Peyer's patch (tissue), 4 donors: ENCODE data around the gene ZBTB8A.

ENCODE experiments used
- CTCF ChIP-seq, 6 experiments: fragments of 450-650 bp in 4 of 6; fragments of 200-600 bp in 2 of 6; sonication (generic) in 1 of 6; IDR thresholded peaks; one replicate each; pipeline ENCODE4 v1.5.1; 2017 to 2019; ENCODE audit warnings: antibody characterized with exemption in 6 of 6, mild to moderate bottlenecking in 3 of 6, moderate library complexity in 1 of 6
- POLR2A ChIP-seq, 2 donors: fragments of 450-650 bp; IDR thresholded peaks; one replicate each; pipeline ENCODE4 v1.5.1; 2017; ENCODE audit warnings: antibody characterized with exemption in 2 of 2, mild to moderate bottlenecking in 2 of 2, moderate library complexity in 2 of 2

- TF ChIP-seq POLR2A (IDR thresholded peaks at IDR 0.05) (no peak), CTCF (IDR thresholded peaks at IDR 0.05) (no peak)
These were observed 1.9 kb downstream of the ZBTB8A start for GRCh38 chr1:32541064-32541566.
